K562 (cell line): ENCODE measurements around the gene NEDD4L. TPM values are rescaled to one million over a fixed set of nuclear protein-coding genes. Genes with fewer than 3 reads are reported as not detected.
A peak's percentile ranks its signal among the peaks of the same experiment; 100 is the strongest.

Source experiments
- ARID1B ChIP-seq: fragments of 450-650 bp; IDR thresholded peaks from 2 replicates; pipeline ENCODE4 v1.6.1; 2016; ENCODE audit warnings: antibody characterized with exemption, mild to moderate bottlenecking, inconsistent platforms
- MAZ ChIP-seq, 2 experiments: fragments of 450-650 bp in 1 of 2; sonication (generic) in 1 of 2; formaldehyde crosslinking; IDR thresholded peaks in 1 of 2; conservative IDR thresholded peaks in 1 of 2; 2 replicates each; pipeline versions ENCODE4 v1.4.0 to v1.5.0; 2020; ENCODE audit warnings: mild to moderate bottlenecking in 1 of 2, missing genetic modification reagents in 1 of 2
- MCM5 ChIP-seq: fragments of 450-650 bp; IDR thresholded peaks from 2 replicates; pipeline ENCODE4 v1.6.1; 2016; ENCODE audit warnings: low read depth
- MED1 ChIP-seq: sonication (generic); formaldehyde crosslinking; IDR thresholded peaks from 2 replicates; pipeline ENCODE4 v1.8.1; 2023; ENCODE audit warnings: missing genetic modification reagents, borderline replicate concordance
- MEIS2 ChIP-seq: fragments of 450-650 bp; IDR thresholded peaks from 2 replicates; pipeline ENCODE4 v1.6.1; 2014; ENCODE audit warnings: mild to moderate bottlenecking; ENCODE audit not compliant: partially characterized antibody
- NR2C2 ChIP-seq, 2 experiments: fragments of 200-800 bp in 1 of 2; sonication (Bioruptor generic) in 1 of 2; sonication (generic) in 1 of 2; formaldehyde crosslinking in 1 of 2; IDR thresholded peaks; 2 replicates each; pipeline versions ENCODE4 v1.6.1 to v1.8.0; 2016 to 2022; ENCODE audit warnings: mild to moderate bottlenecking in 1 of 2, missing compliant biosample characterization in 1 of 2, missing genetic modification characterization in 1 of 2, missing genetic modification reagents in 1 of 2
- PHB2 ChIP-seq: fragments of 450-650 bp; IDR thresholded peaks from 2 replicates; pipeline ENCODE4 v1.6.1; 2017; ENCODE audit warnings: low read depth
- SUPT5H ChIP-seq: fragments of 450-650 bp; IDR thresholded peaks from 2 replicates; pipeline ENCODE4 v1.6.1; 2016
- TCF3 ChIP-seq: sonication (generic); formaldehyde crosslinking; IDR thresholded peaks from 2 replicates; pipeline ENCODE4 v1.4.0; 2020; ENCODE audit warnings: mild to moderate bottlenecking, missing genetic modification reagents
- TEAD4 ChIP-seq, 2 experiments: sonication (generic) in 1 of 2; formaldehyde crosslinking in 1 of 2; IDR thresholded peaks; 2 replicates each; pipeline versions ENCODE4 v1.6.1 to v1.8.0; 2012 to 2022; ENCODE audit warnings: borderline replicate concordance in 1 of 2, inconsistent platforms in 1 of 2, low read length in 1 of 2, mild to moderate bottlenecking in 1 of 2, missing genetic modification reagents in 1 of 2
- TRIM24 ChIP-seq, 2 experiments: fragments of 450-650 bp; IDR thresholded peaks; 2 replicates each; pipeline ENCODE4 v1.6.1; 2016
- ZBTB17 ChIP-seq: fragments of 450-650 bp; formaldehyde crosslinking; IDR thresholded peaks from 2 replicates; pipeline ENCODE4 v1.4.0; 2020; ENCODE audit warnings: mild to moderate bottlenecking
- ZKSCAN3 ChIP-seq: fragments of 250-450 bp; sonication (Bioruptor Pico); IDR thresholded peaks from 2 replicates; pipeline ENCODE4 v1.4.0; 2020
- ZNF140 ChIP-seq: fragments of 250-450 bp; sonication (Bioruptor Pico); IDR thresholded peaks from 2 replicates; pipeline ENCODE4 v1.8.0; 2021; ENCODE audit warnings: moderate library complexity, mild to moderate bottlenecking, inconsistent platforms
- ZNF174 ChIP-seq: fragments of 250-450 bp; sonication (Bioruptor Pico); IDR thresholded peaks from 2 replicates; pipeline ENCODE4 v1.4.0; 2020; ENCODE audit warnings: mild to moderate bottlenecking
- ZNF263 ChIP-seq: sonication (generic); formaldehyde crosslinking; IDR thresholded peaks from 2 replicates; pipeline ENCODE4 v1.8.0; 2022; ENCODE audit warnings: mild to moderate bottlenecking, missing genetic modification reagents, borderline replicate concordance
- ZNF766 ChIP-seq: fragments of 200-800 bp; sonication (Bioruptor generic); conservative IDR thresholded peaks from 2 replicates; pipeline ENCODE4 v1.6.1; 2016; ENCODE audit warnings: missing genetic modification characterization, missing compliant biosample characterization
- polyA plus RNA-seq, 8 experiments: library from polyadenylated mRNA; depleted of rRNA in 4 of 8; stranded (reverse) in 5 of 8; unstranded in 3 of 8; fragments of >200 nt; fragmentation: Nextera tagmentation in 2 of 8; fragmentation: Illumina TruSeq in 1 of 8; extraction: Ambion mirVana in 2 of 8; extraction: Trizol in 1 of 8; gene quantifications; 2 replicates each; pipeline versions ENCODE4 v1.2.1 to v1.2.3, GENCODE V29; 2011 to 2014; ENCODE audit warnings: inconsistent platforms in 1 of 8, missing spikeins in 1 of 8
- total RNA-seq, 7 experiments: library from RNA; depleted of rRNA in 6 of 7; stranded (reverse); fragments of >200 nt in 6 of 7; fragmentation: Illumina TruSeq in 2 of 7; extraction: Trizol in 2 of 7; gene quantifications; 2 replicates each; pipeline versions ENCODE4 v1.2.1 to v1.2.3, GENCODE V29; 2011 to 2021; ENCODE audit warnings: low replicate concordance in 1 of 7
- TF ChIP-seq, protein P1 (sequence below): fragments of 450-650 bp; conservative IDR thresholded peaks from 2 replicates; pipeline ENCODE4 v1.6.1; 2016; ENCODE audit warnings: missing genetic modification characterization, low read depth, mild to moderate bottlenecking, missing compliant biosample characterization, moderate library complexity
- TF ChIP-seq, protein P2 (sequence below): sonication (generic); formaldehyde crosslinking; IDR thresholded peaks from 2 replicates; pipeline ENCODE4 v1.9.0; 2022; ENCODE audit warnings: mild to moderate bottlenecking, missing genetic modification reagents
- TF ChIP-seq, protein P3 (sequence below): fragments of 450-650 bp; IDR thresholded peaks from 2 replicates; pipeline ENCODE4 v1.7.0; 2016; ENCODE audit warnings: borderline replicate concordance
- TF ChIP-seq, protein P4 (sequence below): fragments of 450-650 bp; IDR thresholded peaks from 2 replicates; pipeline ENCODE4 v1.6.1; 2016; ENCODE audit warnings: missing biosample characterization, missing genetic modification characterization
- TF ChIP-seq, protein P5 (sequence below): sonication (generic); formaldehyde crosslinking; IDR thresholded peaks from 2 replicates; pipeline ENCODE4 v1.8.0; 2022; ENCODE audit warnings: mild to moderate bottlenecking, low read depth, missing genetic modification reagents

Gene NEDD4L
- total and polyA plus RNA-seq, 9 of the 15 experiments (the other 6 are each of a cell fraction or from before 2014, with no cell fraction given): 8.1 to 33.4 (median 19.9) TPM

DNA sequence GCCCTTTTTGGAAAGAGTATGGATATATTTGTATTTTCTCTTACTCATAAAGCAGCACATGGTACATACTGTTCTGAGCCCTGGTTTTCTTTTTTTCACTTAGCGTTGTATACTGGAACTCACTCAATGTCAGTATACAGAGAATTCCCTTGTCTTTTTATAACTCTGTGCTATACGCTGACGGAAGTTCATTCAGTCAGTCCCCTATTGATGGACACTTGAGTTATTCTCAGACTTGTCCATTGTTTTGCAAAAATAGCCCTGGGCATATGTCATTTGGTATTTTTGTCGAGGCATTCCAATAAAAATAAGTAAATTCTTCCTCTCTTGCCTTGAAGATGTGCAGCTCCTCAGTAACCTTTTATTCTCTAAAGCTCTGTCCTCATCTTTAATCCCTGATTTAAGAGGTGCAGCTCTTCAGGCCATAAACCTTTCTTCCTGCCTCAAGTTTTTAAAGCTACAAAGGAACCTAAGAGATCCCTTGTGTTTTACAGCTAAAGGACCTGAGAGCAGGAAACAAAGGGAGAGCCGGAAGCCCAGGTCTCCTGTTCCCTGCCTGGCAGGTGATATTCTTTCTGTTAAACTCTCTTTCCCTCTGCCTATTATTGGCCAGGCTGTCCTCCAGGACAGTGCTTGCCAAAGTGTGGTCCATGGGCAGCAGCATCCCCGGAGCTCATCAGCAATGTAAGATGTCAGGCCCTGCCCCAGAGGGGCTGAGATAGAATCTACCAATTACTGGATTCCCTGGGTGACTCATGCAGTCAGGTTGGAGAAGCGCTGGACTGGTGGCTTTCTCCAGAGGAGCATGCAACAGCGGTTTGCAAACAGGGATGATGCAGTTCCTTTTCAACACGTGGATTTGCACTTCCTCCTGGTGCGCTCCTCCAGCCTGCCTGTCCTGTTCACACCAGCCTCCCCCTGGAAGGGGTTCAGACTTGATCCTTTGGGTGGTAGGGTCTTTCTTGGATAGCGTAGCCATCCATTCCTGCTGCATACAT, 158.0 kb downstream of the NEDD4L start (continued):
- TF ChIP-seq, protein P1, sequence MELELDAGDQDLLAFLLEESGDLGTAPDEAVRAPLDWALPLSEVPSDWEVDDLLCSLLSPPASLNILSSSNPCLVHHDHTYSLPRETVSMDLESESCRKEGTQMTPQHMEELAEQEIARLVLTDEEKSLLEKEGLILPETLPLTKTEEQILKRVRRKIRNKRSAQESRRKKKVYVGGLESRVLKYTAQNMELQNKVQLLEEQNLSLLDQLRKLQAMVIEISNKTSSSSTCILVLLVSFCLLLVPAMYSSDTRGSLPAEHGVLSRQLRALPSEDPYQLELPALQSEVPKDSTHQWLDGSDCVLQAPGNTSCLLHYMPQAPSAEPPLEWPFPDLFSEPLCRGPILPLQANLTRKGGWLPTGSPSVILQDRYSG (tag): no peak
- TF ChIP-seq ZNF140 (CRISPR knock-in tag) (no peak), PHB2 (no peak), TEAD4 (IDR thresholded peaks at IDR 0.05; ENCODE audit: low read length) (no peak), TEAD4 (CRISPR knock-in tag; IDR thresholded peaks at IDR 0.05; ENCODE audit: borderline replicate concordance) (no peak), TCF3 (no peak), ZNF174 (CRISPR knock-in tag) (no peak), MAZ (CRISPR knock-in tag; conservative IDR thresholded peaks at IDR 0.05 in 1 of 2, IDR thresholded peaks at IDR 0.05 in 1 of 2) (no peak), NR2C2 (CRISPR knock-in tag; IDR thresholded peaks at IDR 0.05) (0 out of 2 replicates have a peak, but pooled peaks have one; percentile 17), NR2C2 (tag; IDR thresholded peaks at IDR 0.05) (no peak), ZNF766 (CRISPR knock-in tag) (no peak), ZNF263 (CRISPR knock-in tag) (peak; percentile 72; the same call in 1 of the 2 replicates), TRIM24 (IDR thresholded peaks at IDR 0.05) (no peak), MCM5 (no peak), ZBTB17 (CRISPR knock-in tag) (no peak), ZKSCAN3 (CRISPR knock-in tag) (no peak), ARID1B (no peak), SUPT5H (no peak), MED1 (CRISPR knock-in tag) (no peak), MEIS2 (no peak)
- TF ChIP-seq, protein P2, sequence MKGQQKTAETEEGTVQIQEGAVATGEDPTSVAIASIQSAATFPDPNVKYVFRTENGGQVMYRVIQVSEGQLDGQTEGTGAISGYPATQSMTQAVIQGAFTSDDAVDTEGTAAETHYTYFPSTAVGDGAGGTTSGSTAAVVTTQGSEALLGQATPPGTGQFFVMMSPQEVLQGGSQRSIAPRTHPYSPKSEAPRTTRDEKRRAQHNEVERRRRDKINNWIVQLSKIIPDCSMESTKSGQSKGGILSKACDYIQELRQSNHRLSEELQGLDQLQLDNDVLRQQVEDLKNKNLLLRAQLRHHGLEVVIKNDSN (CRISPR knock-in tag): no peak
- TF ChIP-seq, protein P3, sequence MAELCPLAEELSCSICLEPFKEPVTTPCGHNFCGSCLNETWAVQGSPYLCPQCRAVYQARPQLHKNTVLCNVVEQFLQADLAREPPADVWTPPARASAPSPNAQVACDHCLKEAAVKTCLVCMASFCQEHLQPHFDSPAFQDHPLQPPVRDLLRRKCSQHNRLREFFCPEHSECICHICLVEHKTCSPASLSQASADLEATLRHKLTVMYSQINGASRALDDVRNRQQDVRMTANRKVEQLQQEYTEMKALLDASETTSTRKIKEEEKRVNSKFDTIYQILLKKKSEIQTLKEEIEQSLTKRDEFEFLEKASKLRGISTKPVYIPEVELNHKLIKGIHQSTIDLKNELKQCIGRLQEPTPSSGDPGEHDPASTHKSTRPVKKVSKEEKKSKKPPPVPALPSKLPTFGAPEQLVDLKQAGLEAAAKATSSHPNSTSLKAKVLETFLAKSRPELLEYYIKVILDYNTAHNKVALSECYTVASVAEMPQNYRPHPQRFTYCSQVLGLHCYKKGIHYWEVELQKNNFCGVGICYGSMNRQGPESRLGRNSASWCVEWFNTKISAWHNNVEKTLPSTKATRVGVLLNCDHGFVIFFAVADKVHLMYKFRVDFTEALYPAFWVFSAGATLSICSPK: no peak
- TF ChIP-seq, protein P4, sequence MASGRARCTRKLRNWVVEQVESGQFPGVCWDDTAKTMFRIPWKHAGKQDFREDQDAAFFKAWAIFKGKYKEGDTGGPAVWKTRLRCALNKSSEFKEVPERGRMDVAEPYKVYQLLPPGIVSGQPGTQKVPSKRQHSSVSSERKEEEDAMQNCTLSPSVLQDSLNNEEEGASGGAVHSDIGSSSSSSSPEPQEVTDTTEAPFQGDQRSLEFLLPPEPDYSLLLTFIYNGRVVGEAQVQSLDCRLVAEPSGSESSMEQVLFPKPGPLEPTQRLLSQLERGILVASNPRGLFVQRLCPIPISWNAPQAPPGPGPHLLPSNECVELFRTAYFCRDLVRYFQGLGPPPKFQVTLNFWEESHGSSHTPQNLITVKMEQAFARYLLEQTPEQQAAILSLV: no peak
- TF ChIP-seq, protein P5, sequence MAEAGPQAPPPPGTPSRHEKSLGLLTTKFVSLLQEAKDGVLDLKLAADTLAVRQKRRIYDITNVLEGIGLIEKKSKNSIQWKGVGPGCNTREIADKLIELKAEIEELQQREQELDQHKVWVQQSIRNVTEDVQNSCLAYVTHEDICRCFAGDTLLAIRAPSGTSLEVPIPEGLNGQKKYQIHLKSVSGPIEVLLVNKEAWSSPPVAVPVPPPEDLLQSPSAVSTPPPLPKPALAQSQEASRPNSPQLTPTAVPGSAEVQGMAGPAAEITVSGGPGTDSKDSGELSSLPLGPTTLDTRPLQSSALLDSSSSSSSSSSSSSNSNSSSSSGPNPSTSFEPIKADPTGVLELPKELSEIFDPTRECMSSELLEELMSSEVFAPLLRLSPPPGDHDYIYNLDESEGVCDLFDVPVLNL (CRISPR knock-in tag): no peak
